ENCODE measurements around the gene AK4. TPM values are rescaled to one million over a fixed set of nuclear protein-coding genes. Genes with fewer than 3 reads are reported as not detected.

The AK4 gene
- total and polyA plus RNA-seq, 2 of the 8 experiments (the other 6 are each of a cell fraction or from before 2014, with no cell fraction given) = 64.5 to 175 TPM

DNA sequence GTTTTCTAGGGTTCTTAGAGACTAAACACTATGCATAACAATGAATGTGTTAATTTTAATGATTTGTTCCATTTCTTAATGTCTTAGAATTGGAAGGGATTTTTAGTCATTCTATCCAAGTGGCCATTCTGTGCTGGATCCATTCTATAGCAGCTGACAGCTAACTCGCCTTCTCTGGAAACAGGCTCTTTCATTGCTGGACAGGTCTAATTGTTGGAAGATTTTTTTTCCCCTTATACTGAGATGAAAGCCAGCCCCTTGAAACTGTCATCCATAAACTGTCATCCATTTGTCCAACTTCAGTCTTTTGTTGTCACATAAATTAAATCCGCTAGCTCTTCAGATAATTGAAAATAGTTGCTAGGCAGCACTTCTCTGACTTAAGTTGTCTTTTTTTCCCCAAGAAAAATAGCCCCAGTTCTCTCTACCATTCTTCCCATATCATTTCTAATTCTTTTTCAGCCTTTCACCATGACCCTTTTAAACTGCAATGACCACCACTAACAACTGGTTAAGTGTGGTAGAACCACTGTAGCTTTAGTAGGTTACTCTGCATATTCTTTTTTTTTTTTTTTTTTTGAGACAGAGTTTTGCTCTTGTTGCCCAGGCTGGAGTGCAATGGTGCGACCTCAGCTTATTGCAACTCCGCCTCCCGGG lies 19.7 kb downstream of the AK4 start:
- no peak overlapping the region for H3K9ac ChIP-seq (replicated peaks in 1 of 4; ENCODE audit: extremely low read depth in 1 of 4, low read depth in 3 of 4, low read length in 3 of 4)
- 91% methylated on average over 3 of the region's 5 CpGs; no CpG with 5 or more reads in 1 of the 2 experiments for WGBS, 2 experiments (ENCODE audit: extremely low coverage in 1 of 2, insufficient coverage in 1 of 2, insufficient read length in 1 of 2, insufficient replicate concordance in 2 of 2, low coverage in 1 of 2, low lambda C conversion rate in 2 of 2, missing lambda C conversion rate in 1 of 2)
- H3K56ac ChIP-seq (replicated peaks; ENCODE audit: insufficient read length, low read depth, low read length) = no peak overlapping the region
- no peak overlapping the region for H2BK120ac ChIP-seq (replicated peaks; ENCODE audit: low read depth, low read length)
- H2BK5ac ChIP-seq (ENCODE audit: low read depth, low read length) = no peak overlapping the region
- H2BK20ac ChIP-seq (ENCODE audit: low read length) = no peak overlapping the region
- no peak overlapping the region for H4K8ac ChIP-seq (ENCODE audit: extremely low read depth, insufficient read depth, low read length)
- H2AK5ac ChIP-seq (ENCODE audit: low read depth, low read length) = no peak overlapping the region
- no peak overlapping the region for H2BK12ac ChIP-seq (ENCODE audit: low read depth, low read length)
- H3K4me1 ChIP-seq (replicated peaks in 1 of 4; ENCODE audit: control insufficient read depth in 3 of 4, insufficient read depth in 4 of 4, low read length in 3 of 4) = peaks cover 0 to 12% (median 5%) of the 10 kb centered on the region in 4 experiments; a peak in 4 of 7 replicates
- no peak overlapping the region for H4K5ac ChIP-seq (ENCODE audit: insufficient read length, low read depth, low read length)
- no peaks in the 10 kb centered on the region for H3K9me3 ChIP-seq (ENCODE audit: insufficient read depth in 2 of 2, low read depth in 1 of 2, low read length in 1 of 2)
- FAIRE-seq (no peak), DNase-seq (ENCODE audit: low read depth in 1 of 2, low spot score in 2 of 2) (no peak)
- no peak overlapping the region for H2AFZ ChIP-seq (ENCODE audit: low read length)
- H3K18ac ChIP-seq (ENCODE audit: extremely low read depth, low read length) = no peak overlapping the region
- H3K36me3 ChIP-seq (ENCODE audit: control insufficient read depth in 2 of 4, insufficient read depth in 4 of 4, low read length in 3 of 4) = no peaks in the 10 kb centered on the region
- H3K23ac ChIP-seq (ENCODE audit: insufficient read length) = no peak overlapping the region
- no peaks in the 10 kb centered on the region for H3K27me3 ChIP-seq (replicated peaks in 1 of 4; ENCODE audit: control insufficient read depth in 3 of 4, extremely low read depth in 1 of 4, insufficient read depth in 3 of 4, low read length in 3 of 4)
- H3K4me3 ChIP-seq (ENCODE audit: extremely low read depth in 1 of 4, insufficient read depth in 2 of 4, low read depth in 3 of 4, low read length in 4 of 4) = no peak overlapping the region
- H4K20me1 ChIP-seq (replicated peaks in 1 of 2; ENCODE audit: control insufficient read depth in 1 of 2, insufficient read depth in 2 of 2, low read length in 2 of 2) = peaks cover 3 to 6% of the 10 kb centered on the region in 2 experiments
- peaks cover 0 to 95% of the 10 kb centered on the region in 2 experiments; a peak in 3 of 4 replicates for H3K79me2 ChIP-seq (ENCODE audit: control insufficient read depth in 1 of 2, insufficient read depth in 2 of 2, low read length in 2 of 2)
- no peak overlapping the region for H3K27ac ChIP-seq (ENCODE audit: low read depth, low read length)
- H3K14ac ChIP-seq (ENCODE audit: insufficient read length) = no peak overlapping the region
- H4K91ac ChIP-seq (replicated peaks; ENCODE audit: insufficient read length, low read length) = no peak overlapping the region
- POLR2A ChIA-PET (ENCODE audit: partially characterized antibody) = interaction anchor here (0.9 to 8.3 kb wide), 5 partner anchors 11 to 102 kb away, joined by 3 to 48 read pairs (median 5); partner anchors contain the start of gene AK4
- no peak overlapping the region for H3K4ac ChIP-seq (replicated peaks; ENCODE audit: insufficient read length, low read depth, low read length)
- H3K23me2 ChIP-seq (ENCODE audit: low read depth, low read length) = no peaks in the 10 kb centered on the region; the same call in 1 of the 2 replicates
- CTCF ChIA-PET (ENCODE audit: partially characterized antibody) = interaction anchor here (0.7 to 1.4 kb wide), 4 partner anchors 8 to 92 kb away, joined by 3 to 4 read pairs (median 3); no protein-coding TSS in a partner anchor
- TF ChIP-seq TBP (IDR thresholded peaks at IDR 0.05; ENCODE audit: low read depth, low read length) (no peak), CTBP2 (IDR thresholded peaks at IDR 0.05; ENCODE audit: borderline replicate concordance, insufficient read depth, insufficient read length, low read length) (no peak), CREB1 (IDR thresholded peaks at IDR 0.05) (no peak), TAF7 (optimal IDR thresholded peaks at IDR 0.05; ENCODE audit: borderline replicate concordance, low read depth, low read length) (no peak), TAF1 (IDR thresholded peaks at IDR 0.05; ENCODE audit: low read depth, low read length) (no peak), PHF8 (conservative IDR thresholded peaks at IDR 0.05; ENCODE audit: low read depth, low read length) (no peak)
- no peaks in the 10 kb centered on the region; the same call in 1 of the 2 replicates for H3K79me1 ChIP-seq (ENCODE audit: low read depth, low read length)
- H3K4me2 ChIP-seq (ENCODE audit: insufficient read depth in 1 of 2, low read depth in 2 of 2, low read length in 2 of 2) = no peak overlapping the region
- no peak overlapping the region for H2BK15ac ChIP-seq (ENCODE audit: low read length)

All from H1 (cell line).